Activated CD4-positive, alpha-beta T cell treated with anti-CD3 and anti-CD28 coated beads, Interleukin-10, Interleukin-2, amounts not matched to agents 100 ng/mL and 50 ng/mL, durations not matched to agents 16 hours and 8 hours (primary cell): ENCODE results near the gene EIF2AK2.

ENCODE experiments used
- DNase-seq: peaks from one replicate; pipeline ENCODE4 v3.0.0-alpha.2; 2020

The EIF2AK2 gene

GRCh38 chr2:37098416-37099118 is 58.2 kb downstream of the EIF2AK2 start:
- DNase-seq, result no peak

- DNase-seq, result no peak
Observed at GRCh38 chr2:37096568-37096967, 60.2 kb downstream of the EIF2AK2 start.

- no peak for DNase-seq
Observed at GRCh38 chr2:37091873-37092272, 64.9 kb downstream of the EIF2AK2 start.

GRCh38 chr2:37090019-37090477 is 66.7 kb downstream of the EIF2AK2 start:
- DNase-seq, result no peak

- peak; percentile 47 for DNase-seq
Observed at GRCh38 chr2:37085731-37086147, 71.0 kb downstream of the EIF2AK2 start.

- no peak for DNase-seq
Observed at GRCh38 chr2:37084797-37085196, 72.0 kb downstream of the EIF2AK2 start.

GRCh38 chr2:37083873-37084794 is 72.6 kb downstream of the EIF2AK2 start, which contains the start of the genes GPATCH11 and HEATR5B:
Gene GPATCH11 (plus strand): TSS chr2:37084518. CDS start chr2:37088382, 3,864 bp downstream.
Gene HEATR5B (minus strand): TSS chr2:37084372. CDS start chr2:37083414, 958 bp downstream.
- DNase-seq, result peak; percentile 97

- no peak for DNase-seq
Observed at GRCh38 chr2:37080689-37081088, 76.1 kb downstream of the EIF2AK2 start.

GRCh38 chr2:37080266-37080665 is 76.5 kb downstream of the EIF2AK2 start:
- DNase-seq, result no peak

GRCh38 chr2:37070931-37071330 is 85.8 kb downstream of the EIF2AK2 start:
- no peak for DNase-seq

- DNase-seq, result no peak
Observed at GRCh38 chr2:37068686-37069085, 88.1 kb downstream of the EIF2AK2 start.

- DNase-seq, result no peak
Observed at GRCh38 chr2:37061776-37062175, 95.0 kb downstream of the EIF2AK2 start.

- no peak for DNase-seq
Observed at GRCh38 chr2:37061013-37061711, 95.6 kb downstream of the EIF2AK2 start.

- no peak for DNase-seq
Observed at GRCh38 chr2:37060446-37060845, 96.3 kb downstream of the EIF2AK2 start.

GRCh38 chr2:37059841-37060240 is 96.9 kb downstream of the EIF2AK2 start:
- no peak for DNase-seq

GRCh38 chr2:37052600-37053332 is 104.0 kb downstream of the EIF2AK2 start:
- no peak for DNase-seq
